ENCODE results near the gene TAF11L13.
"Not testable (repeated sequence)": the region's sequence is repeated elsewhere in the genome, so short reads cannot be mapped to it uniquely, and the experiment has no call there.

The TAF11L13 gene

DNA sequence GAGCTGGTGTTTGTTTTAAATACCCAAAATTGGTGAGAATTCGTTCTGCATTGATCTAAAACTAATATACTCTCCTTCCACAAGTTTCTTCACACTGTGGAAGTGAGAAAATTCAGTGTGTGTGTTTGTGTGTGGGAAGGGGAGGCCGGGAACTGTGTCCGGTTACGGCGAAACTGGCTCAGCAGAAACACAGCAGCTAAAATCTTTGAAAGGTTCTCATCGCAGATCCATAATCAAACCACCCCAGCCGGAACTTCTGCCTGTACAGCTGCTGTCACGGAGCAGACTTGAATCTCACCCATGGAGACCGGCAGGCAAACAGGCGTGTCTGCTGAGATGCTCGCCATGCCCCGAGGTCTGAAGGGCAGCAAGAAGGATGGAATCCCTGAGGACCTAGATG, at the start of gene TAF11L13:
TAF11L13 (plus strand) TSS at position 301 of the 400 bp plus-strand sequence.
- DNase-seq: not testable (repeated sequence)

DNA sequence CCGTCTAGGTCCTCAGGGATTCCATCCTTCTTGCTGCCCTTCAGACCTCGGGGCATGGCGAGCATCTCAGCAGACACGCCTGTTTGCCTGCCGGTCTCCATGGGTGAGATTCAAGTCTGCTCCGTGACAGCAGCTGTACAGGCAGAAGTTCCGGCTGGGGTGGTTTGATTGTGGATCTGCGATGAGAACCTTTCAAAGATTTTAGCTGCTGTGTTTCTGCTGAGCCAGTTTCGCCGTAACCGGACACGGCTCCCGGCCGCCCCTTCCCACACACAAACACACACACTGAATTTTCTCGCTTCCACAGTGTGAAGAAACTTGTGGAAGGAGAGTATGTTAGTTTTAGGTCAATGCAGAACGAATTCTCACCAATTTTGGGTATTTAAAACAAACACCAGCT, 46.2 kb upstream of the TAF11L13 start, which contains the start of gene TAF11L7:
TAF11L7 (minus strand) TSS at position 101 of the 400 bp plus-strand sequence.
- not testable (repeated sequence) for DNase-seq

DNA sequence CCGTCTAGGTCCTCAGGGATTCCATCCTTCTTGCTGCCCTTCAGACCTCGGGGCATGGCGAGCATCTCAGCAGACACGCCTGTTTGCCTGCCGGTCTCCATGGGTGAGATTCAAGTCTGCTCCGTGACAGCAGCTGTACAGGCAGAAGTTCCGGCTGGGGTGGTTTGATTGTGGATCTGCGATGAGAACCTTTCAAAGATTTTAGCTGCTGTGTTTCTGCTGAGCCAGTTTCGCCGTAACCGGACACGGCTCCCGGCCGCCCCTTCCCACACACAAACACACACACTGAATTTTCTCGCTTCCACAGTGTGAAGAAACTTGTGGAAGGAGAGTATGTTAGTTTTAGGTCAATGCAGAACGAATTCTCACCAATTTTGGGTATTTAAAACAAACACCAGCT, 41.0 kb upstream of the TAF11L13 start, which contains the start of gene TAF11L8:
TAF11L8 (minus strand) TSS at position 101 of the 400 bp plus-strand sequence.
- not testable (repeated sequence) for DNase-seq

DNA sequence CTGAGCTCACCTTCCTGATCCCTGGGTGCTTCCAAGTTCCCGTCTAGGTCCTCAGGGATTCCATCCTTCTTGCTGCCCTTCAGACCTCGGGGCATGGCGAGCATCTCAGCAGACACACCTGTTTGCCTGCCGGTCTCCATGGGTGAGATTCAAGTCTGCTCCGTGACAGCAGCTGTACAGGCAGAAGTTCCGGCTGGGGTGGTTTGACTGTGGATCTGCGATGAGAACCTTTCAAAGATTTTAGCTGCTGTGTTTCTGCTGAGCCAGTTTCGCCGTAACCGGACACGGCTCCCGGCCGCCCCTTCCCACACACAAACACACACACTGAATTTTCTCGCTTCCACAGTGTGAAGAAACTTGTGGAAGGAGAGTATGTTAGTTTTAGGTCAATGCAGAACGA, 37.6 kb upstream of the TAF11L13 start, which contains the start of gene TAF11L9:
TAF11L9 (minus strand) TSS at position 140 of the 400 bp plus-strand sequence.
- not testable (repeated sequence) for DNase-seq

DNA sequence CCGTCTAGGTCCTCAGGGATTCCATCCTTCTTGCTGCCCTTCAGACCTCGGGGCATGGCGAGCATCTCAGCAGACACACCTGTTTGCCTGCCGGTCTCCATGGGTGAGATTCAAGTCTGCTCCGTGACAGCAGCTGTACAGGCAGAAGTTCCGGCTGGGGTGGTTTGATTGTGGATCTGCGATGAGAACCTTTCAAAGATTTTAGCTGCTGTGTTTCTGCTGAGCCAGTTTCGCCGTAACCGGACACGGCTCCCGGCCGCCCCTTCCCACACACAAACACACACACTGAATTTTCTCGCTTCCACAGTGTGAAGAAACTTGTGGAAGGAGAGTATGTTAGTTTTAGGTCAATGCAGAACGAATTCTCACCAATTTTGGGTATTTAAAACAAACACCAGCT, 34.2 kb upstream of the TAF11L13 start, which contains the start of gene TAF11L10:
TAF11L10 (minus strand) TSS at position 101 of the 400 bp plus-strand sequence.
- not testable (repeated sequence) for DNase-seq

DNA sequence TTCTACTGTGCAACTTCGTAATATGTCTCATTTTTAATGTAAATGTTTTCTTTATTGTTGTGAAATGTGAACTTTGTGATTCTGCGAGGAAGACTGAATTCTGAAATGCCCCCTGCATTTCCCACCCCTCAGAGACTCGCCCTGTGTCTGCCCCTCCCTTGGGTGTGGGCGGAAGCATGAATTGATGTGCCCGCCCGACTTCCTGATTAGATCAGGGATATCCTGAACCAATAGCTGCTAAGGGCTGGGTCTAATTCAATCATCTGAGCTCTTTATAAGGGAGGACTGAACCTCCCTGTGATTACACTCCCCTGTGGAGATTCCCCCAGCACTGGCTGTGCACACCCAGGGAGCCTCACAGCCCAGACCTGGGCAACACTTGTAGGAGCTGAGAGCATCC, 28.0 kb upstream of the TAF11L13 start, which contains the start of gene TAF11L11:
TAF11L11 (plus strand) TSS at position 304 of the 400 bp plus-strand sequence.
- DNase-seq: not testable (repeated sequence)

DNA sequence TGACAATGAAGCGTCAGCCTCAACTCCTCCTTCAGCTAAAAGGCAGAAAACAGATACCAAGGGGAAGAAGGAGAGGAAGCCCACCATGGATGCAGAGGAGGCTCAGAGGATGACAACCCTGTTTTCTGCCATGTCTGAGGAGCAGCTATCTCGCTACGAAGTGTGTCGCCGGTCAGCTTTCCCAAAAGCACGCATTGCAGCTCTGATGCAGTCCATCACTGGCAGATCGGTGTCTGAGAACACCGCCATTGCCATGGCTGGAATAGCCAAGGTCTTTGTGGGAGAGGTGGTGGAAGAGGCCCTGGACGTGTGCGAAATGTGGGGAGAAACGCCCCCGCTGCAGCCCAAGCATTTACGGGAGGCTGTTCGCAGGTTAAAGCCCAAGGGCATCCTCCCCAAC, 26.9 kb upstream of the TAF11L13 start:
- DNase-seq: no peak

DNA sequence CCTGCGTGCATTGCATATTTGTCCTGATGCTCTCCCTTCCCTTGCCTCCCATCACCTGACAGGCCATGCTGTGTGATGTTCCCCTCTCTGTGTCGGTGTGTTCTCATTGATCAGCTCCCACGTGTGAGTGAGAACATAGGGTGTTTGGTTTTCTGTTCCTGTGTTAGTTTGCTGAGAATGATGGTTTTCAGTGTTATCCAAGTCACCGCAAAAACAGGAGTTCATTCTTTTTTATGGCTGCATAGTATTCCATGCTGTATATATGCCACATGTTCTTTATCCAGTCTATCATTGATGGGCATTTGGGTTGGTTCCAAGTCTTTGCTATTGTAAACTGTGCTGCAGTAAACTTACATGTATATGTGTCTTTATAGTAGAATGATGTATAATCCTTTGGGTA, 24.4 kb upstream of the TAF11L13 start:
- DNase-seq: not testable (repeated sequence)

DNA sequence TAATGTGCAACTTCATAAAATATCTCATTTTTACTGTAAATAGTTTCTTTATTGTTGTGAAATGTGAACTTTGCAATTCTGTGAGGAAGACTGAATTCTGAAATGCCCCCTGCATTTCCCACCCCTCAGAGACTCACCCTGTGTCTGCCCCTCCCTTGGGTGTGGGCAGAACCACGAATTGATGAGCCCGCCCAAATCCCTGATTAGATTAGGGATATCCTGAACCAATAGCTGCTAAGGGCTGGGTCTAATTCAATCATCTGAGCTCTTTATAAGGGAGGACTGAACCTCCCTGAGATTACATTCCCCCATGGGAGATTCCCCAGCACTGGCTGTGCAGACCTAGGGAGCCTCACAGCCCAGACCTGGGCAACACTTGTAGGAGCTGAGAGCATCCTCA, 21.8 kb upstream of the TAF11L13 start, which contains the start of gene TAF11L12:
TAF11L12 (plus strand) TSS at position 301 of the 400 bp plus-strand sequence.
- not testable (repeated sequence) for DNase-seq

DNA sequence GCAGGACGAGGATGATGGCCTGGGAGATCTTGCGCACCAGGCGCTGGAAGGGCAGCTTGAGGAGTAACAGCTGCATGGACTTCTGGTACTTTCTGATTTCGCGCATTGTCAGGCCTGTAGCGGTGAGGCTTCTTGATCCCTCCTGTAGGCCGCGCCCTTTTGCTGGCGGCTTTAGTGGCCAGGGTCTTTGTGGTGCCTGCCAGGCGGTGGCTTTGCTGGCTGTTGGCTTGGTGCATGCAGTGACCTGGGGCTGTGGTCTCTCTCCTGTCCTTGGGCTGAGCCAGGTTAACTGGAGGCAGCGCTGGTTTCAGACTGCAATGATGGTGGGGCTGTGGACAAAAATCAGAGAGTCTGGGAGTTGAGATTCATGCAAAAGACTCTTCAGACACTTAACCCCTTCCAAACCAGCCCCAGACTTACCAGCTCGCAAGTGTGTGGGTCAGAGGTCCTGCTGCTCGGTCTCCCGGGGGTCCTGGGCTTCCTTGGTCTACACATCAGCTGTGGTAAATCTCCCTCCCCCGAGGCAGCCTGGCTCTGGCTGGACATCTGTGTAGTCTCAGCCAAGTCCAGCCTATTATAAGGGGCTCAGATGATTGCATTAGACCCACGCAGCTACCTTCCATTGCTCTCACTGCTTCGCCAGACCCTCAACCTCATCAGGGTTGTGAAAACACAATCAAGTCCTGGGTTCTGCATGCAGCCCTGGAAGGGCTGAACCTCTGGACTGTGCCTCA, 16.8 kb upstream of the TAF11L13 start:
- DNase-seq: no peak

DNA sequence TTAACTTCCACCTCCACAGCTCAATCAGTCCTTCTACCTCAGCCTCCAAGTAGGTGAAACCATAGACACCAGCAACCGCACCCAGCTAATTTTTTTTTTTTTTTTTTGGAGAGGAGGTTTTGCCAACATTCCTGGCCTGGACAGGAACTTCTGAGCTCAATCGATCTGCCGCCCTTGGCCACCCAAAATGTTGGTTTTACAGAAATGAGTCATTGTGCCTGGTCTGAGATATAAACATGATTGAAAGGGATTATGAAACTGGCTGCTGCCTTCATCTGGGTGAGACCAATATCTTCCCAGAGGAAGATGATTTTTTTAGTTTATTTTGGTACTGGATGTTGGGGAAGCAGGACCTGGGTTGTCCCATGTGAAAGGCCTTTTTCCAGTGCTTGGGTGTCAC, 12.5 kb upstream of the TAF11L13 start:
- DNase-seq: no peak

DNA sequence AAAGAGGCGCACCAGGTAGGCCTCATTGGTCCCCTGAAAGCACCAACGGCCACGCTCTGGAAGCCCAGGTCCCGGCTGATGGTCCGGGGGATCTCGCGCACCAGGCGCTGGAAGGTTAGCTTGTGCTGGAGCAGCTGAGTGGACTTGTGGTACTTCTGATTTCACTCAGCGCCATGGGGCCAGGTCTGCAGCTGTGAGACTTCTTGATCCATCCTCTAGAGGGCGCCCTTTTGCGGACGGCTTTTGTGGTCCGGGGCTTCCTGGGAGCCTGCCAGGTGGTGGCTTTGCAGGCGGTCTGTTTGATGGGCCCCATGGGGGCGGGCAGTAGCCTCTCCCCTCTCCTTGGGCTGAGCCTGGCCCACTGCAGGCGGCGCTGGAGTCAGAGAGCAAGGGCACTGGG, 11.3 kb upstream of the TAF11L13 start:
- DNase-seq: no peak

DNA sequence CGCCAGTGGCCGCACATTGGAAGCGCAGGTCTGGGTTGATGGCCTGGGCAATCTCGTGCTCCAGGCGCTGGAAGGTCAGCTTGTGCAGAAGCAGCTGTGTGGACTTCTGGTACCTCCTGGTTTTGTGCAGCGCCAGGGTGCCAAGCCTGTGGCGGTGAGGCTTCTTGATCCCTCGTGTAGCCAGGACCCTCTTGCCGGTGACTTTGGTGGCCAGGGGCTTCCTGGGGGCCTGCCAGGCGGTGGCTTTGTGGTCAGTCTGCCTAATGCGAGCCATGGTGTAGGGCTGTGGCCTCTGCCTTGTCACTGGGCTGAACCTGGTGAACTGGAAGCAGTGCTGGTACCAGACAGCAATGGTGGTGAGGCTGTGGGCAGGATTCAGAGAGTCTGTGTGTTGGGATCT, 6.2 kb upstream of the TAF11L13 start:
- DNase-seq: no peak

DNA sequence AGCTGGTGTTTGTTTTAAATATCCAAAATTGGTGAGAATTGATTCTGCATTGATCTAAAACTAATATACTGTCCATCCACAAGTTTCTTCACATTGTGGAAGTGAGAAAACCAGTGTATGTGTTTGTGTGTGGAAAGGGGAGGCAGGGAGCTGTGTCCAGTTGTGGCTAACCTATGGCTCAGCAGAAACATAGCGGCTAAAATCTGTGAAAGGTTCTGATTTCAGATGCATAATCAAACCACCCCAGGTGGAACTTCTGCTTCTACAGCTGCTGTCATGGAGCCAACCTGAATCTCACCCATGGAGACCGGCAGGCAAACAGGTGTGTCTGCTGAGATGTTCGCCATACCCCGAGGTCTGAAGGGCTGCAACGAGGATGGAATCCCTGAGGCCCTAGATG, 2.3 kb downstream of the TAF11L13 start, which contains the start of gene TAF11L14:
TAF11L14 (plus strand) TSS at position 301 of the 400 bp plus-strand sequence.
- DNase-seq: no peak

DNA sequence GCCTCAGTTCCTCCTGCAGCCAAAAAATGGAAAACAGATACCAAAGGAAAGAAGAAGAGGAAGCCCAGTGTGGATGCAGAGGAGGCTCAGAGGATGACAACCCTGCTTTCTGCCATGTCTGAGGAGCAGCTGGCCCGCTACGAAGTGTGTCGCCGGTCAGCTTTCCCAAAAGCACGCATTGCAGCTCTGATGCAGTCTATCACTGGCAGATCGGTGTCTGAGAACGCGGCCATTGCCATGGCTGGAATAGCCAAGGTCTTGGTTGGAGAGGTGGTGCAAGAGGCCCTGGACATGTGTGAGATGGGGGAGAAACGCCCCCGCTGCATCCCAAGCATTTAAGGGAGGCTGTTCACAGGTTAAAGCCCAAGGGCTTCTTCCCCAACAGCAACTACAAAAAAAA, 17.3 kb downstream of the TAF11L13 start:
- not testable (repeated sequence) for DNase-seq

DNA sequence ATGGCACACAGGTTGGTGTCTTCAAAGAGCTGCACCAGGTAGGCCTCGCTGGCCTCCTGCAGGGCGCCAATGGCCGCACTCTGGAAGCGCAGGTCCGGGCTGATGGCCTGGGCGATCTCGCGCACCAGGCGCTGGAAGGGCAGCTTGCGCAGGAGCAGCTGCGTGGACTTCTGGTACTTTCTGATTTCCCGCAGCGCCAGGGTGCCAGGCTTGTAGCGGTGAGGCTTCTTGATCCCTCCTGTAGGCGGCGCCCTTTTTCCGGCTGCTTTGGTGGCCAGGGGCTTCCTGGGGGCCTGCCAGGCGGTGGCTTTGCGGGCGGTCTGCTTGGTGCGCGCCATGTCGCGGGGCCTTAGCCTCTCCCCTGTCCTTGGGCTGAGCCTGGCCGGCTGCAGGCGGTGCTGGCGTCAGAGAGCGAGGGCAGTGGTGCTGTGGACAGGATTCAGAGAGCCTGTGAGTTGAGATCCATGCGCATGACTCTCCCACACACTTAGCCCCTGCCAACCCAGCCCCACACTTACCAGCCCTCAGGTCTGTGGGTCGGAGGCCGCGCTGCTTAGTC, 23.4 kb downstream of the TAF11L13 start:
- DNase-seq: not testable (repeated sequence)

DNA sequence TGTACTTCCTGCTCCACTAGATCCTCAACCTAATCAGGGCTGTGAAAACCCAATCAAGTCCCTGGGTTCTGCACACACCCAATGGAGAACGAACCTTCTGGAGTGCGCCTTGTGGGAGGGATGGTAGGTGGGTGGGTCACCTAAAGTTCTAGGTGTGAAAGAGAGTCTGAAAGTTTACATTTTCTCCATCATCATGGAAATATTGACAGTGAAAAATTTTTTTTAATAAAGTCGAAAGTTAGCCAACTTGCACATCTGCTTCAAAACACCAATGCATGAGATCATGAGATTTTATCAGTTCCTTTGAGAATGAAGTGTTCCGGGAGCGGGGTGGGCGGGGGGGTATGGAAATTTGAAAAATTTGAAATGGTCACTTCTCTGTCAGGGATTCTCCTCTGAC, 24.0 kb downstream of the TAF11L13 start:
- DNase-seq: no peak

DNA sequence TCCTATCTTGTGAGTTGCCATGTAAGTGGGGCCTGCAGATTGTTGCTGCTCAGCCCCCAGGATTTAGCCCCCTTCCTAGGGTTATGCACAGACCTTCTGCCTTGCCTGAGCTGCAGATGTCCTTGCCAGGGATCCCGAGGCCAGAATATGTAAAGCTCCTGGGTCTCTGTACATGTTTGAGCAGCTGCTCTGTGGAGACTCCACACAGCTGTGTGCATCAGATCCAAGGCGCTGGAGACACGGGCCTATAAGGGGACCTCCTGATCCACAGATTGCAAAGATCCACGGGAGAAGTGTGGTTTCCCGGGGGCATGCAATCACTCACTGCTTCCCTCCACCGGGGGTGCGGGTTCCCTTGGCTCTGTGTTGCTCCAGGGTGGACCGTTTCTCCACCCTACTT, 31.3 kb downstream of the TAF11L13 start:
- DNase-seq: no peak

DNA sequence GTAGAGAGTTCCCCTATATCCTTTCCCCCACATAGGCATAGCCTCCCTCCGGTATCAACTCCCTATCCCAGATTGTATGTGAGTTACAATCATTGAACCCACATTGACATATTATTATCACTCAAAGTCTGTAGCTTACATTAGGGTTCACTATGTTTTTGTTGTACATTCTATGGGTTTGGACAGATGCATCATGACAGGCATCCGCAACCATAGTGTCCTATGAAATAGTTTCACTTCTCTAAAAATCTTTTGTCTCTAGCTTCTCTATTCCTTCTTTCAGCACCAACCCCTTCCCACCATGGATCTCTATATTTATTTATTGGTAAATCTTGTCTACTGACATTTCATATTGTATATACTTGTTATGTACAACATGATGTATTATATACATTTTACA, 33.9 kb downstream of the TAF11L13 start:
- DNase-seq: no peak

DNA sequence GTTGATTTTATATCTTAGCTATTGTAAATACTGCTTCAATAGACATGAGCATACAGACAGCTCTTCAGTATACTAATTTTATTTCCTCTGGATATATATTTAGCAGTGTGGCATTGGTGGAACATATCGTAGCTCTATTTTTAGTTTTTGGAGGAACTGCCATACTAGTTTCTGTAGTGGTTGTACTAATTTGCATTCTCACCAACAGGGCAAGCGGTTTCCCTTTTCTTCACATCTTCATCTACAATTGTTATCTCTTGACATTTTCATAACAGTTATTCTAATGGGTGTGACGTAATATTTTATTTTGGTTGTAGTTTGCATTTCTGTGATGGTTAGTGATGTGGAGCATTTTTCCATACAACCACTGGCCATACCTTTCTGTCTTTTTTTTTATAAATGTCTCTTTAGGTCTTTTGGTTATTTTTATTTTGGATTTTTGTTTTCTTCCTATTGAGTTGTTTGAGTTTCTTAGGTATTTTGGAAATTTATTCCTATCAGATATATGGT, 34.9 kb downstream of the TAF11L13 start:
- DNase-seq: no peak

DNA sequence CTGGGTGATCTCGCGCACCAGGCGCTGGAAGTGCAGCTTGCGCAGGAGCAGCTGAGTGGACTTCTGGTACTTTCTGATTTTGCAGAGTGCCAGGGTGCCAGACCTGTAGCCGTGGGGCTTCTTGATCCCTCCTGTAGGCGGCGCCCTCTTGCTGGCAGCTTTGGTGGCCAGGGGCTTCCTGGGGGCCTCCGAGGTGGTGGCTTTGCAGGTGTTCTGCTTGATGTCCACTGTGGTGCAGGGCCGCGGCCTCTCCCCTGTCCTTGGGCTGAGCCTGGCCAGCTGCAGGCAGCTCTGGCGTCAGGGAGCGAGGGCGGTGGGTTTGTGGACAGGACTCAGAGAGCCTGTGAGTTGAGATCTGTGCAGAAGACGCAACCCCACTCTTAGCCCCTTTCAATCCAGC, 38.5 kb downstream of the TAF11L13 start:
- DNase-seq: no peak

DNA sequence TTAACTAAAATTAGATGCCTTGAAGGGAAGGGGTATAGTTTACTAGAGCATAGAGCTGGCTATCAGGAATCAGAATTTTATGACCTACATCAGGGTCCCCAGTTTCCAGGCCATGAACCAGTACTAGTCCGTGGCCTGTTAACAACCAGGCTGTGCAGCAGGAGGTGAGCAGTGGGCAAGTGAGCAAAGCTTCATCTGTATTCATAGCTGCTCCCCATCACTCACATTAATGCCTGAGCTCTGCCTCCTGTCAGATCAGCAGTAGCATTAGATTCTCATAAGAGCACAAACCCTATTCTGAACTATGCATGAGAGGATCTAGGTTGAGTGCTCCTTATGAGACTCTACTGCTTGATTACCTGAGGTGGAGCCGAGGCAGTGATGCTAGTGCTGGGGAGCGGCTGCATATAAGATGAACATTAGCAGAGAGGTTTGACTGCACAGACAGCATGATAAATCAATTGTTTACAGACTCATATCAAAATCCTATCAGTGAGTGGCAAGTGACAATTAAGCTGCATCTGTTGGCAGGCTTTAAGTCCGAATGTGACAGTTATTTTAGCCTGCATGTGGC, 47.0 kb downstream of the TAF11L13 start:
- no peak for DNase-seq

DNA sequence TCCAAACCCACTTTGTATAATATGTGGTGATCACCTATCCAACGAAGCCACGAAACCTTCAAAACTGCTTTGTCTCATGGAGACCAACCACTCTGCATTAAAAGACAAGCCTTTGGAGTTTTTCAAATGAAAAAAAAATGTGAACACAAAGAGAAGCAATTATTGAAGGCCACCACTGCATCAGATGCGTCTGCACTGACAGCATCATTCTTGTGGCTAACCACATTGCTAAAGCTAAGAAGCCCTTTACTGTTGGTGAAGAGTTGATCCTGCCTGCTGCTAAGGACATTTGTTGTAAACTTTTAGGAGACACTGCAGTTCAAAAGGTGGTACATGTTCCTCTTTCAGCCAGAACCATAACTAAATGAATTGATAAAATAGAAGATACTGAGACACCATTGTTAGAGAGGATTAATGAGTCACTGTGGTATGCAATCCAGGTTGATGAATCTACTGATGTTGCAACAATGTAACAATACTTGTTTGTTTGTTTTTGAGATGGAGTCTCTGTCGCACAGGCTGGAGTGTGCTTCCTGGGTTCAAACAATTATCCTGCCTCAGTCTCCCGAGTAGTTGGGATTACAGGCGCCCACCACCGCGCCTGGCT, 47.8 kb downstream of the TAF11L13 start:
- no peak for DNase-seq
